GM21360 (cell line): ENCODE results near the gene DMXL1.
"Not testable (repeated sequence)": the region's sequence is repeated elsewhere in the genome, so short reads cannot be mapped to it uniquely, and the experiment has no call there.

Experiments
- ATAC-seq: cut with Tn5 transposase; IDR thresholded peaks from one replicate; pipeline ENCODE4 v1.9.1; 2021; ENCODE audit warnings: mild to moderate bottlenecking, moderate library complexity; ENCODE audit not compliant: unreplicated experiment

Gene DMXL1

GRCh38 chr5:119117237-119117636, 46.4 kb downstream of the DMXL1 start:
- ATAC-seq: no peak

GRCh38 chr5:119118000-119118399, 47.1 kb downstream of the DMXL1 start:
- ATAC-seq: no peak

- no peak for ATAC-seq
Measured at GRCh38 chr5:119120893-119121292, 50.0 kb downstream of the DMXL1 start.

- not testable (repeated sequence) for ATAC-seq
Measured at GRCh38 chr5:119122474-119122873, 51.6 kb downstream of the DMXL1 start.

DNA sequence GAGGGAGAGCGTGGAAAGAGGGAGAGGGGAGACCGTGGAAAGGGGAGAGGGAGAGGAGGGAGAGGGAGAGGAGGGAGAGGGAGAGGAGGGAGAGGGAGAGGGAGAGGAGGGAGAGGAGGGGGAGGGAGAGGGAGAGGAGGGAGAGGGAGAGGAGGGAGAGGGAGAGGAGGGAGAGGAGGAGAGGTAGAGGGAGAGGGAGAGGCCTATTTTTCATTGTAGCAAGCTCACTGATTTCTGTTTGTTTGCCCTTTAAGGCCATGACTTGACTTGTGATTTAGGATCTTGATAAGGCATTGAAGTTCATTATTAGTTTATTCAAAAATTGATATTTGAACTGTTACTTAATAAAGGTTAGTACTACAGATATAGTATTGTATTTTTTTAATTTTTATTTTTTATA, 52.4 kb downstream of the DMXL1 start:
- ATAC-seq: no peak

- no peak for ATAC-seq
Measured at GRCh38 chr5:119129770-119130169, 58.9 kb downstream of the DMXL1 start.

DNA sequence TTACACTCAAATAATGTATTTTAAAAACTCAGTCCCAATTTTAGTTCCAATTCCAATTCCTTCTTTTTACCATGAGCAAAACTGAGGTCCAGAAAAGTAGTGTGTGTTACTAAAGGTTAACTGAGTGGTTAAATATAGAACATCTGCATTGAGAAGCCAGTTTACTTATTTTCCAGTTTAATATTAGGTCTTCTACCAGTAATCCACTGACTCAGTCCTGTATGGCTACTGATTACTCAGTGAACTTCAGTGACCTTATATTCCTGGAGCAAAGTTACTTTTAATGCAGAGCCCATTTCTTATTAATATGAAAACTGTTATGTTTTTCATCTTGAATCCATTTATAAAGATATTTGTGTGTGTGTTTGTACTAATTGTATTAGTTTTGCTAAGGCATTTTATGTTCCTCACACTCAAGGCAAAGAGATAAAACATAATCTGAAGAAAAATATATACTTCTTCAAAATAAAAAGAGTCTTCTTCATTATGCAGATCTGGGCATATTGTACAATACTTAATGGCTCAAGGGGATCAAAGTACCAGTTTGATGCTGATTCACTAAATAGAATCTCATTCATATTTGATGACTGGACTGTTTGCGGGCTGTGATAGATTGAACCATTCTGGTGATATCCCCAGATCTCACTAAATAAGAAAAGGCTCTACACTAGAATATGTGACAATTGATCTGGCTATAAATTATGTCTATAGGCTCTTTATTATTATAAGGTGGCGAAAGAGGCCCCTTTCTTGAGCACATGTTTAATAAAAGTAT, 60.8 kb downstream of the DMXL1 start:
- ATAC-seq: no peak

- ATAC-seq: not testable (repeated sequence)
Measured at GRCh38 chr5:119135743-119136142, 64.9 kb downstream of the DMXL1 start.

GRCh38 chr5:119136666-119137318, 65.9 kb downstream of the DMXL1 start:
- no peak for ATAC-seq

- no peak for ATAC-seq
Measured at GRCh38 chr5:119153629-119154028, 82.7 kb downstream of the DMXL1 start.

DNA sequence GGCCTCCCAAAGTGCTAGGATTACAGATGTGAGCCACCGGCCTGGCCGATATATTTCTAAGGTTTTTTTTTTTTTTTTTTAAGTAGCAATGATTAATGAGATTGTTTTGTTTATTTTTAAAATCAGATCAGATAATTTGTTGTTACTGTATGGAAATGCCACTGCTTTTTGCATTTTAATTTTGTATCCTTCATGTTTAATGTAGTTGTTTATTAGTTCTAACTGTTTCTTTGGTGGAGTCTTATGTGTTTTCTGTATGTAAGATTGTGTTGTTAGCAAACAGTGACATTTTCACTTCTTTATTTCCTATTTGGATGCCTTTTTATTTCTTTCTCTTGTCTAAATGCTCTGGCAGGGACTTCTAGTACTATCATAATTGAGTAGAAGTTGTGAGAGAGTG, 87.3 kb downstream of the DMXL1 start:
- ATAC-seq: no peak

- no peak for ATAC-seq
Measured at GRCh38 chr5:119161430-119161829, 90.5 kb downstream of the DMXL1 start.

GRCh38 chr5:119166026-119166425, 95.1 kb downstream of the DMXL1 start:
- no peak for ATAC-seq

- no peak for ATAC-seq
Measured at GRCh38 chr5:119168401-119168800, 97.5 kb downstream of the DMXL1 start.

- no peak for ATAC-seq
Measured at GRCh38 chr5:119171686-119172085, 100.8 kb downstream of the DMXL1 start.

GRCh38 chr5:119174578-119175163, 103.8 kb downstream of the DMXL1 start:
- ATAC-seq: no peak

DNA sequence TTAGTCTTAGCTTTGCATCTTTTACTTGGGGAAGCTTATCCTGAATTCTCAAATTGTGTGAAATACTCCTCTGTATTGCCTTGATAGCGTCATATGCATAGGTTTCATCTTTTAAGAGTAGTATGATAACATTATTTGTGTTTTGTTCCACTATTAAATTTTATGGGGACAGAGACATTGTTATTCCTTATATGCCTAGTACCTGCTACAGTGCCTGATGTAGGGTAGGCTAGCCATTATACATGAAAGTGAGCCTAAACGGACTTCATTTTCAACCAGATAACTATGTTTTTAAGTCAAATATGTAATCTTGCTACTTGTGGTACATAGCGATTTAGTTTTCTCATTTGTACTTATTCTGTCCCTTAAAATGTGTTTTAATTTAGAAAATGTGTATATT, 105.9 kb downstream of the DMXL1 start:
- no peak for ATAC-seq

GRCh38 chr5:119177226-119177625, 106.3 kb downstream of the DMXL1 start:
- no peak for ATAC-seq

DNA sequence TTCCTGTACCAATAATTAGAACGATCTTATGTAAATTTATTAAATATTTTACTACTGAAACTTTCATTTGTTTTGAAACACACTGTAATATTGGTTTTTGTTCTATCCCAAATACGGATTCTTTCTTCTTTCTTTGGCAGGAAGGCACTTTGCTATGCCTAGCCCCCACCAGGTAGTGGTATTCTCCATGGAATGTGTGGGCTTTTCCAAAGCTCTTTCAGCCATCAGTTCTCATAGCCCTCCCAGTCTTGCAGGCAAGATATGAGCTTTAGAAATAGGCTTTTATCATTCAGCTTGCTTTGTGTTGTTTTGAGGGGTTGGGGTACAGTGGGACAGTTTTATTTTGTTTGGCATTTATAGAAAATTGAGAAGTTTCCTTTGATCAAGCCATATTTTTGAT, 107.5 kb downstream of the DMXL1 start:
- ATAC-seq: no peak

- ATAC-seq: no peak
Measured at GRCh38 chr5:119179857-119180641, 109.2 kb downstream of the DMXL1 start.

- not testable (repeated sequence) for ATAC-seq
Measured at GRCh38 chr5:119185512-119185911, 114.6 kb downstream of the DMXL1 start.
